ENCODE measurements around the gene WIZ. TPM values are rescaled to one million over a fixed set of nuclear protein-coding genes. Genes with fewer than 3 reads are reported as not detected.

WIZ gene
- total RNA-seq, 1 experiment from 2014 or later = 4.2 TPM

GRCh38 chr19:15467734-15468214 lies 18.0 kb upstream of the WIZ start:
- DNase-seq (ENCODE audit: low read depth) = no peak

- DNase-seq (ENCODE audit: low read depth) = peak; percentile 76
These were observed 17.3 kb upstream of the WIZ start for GRCh38 chr19:15466851-15467733.

GRCh38 chr19:15464394-15465385 lies 14.9 kb upstream of the WIZ start, which contains the start of gene RASAL3:
Gene RASAL3, minus strand, starts transcription at chr19:15464544. Its CDS starts 186 bp downstream, at chr19:15464358.
- no peak for DNase-seq (ENCODE audit: low read depth)

GRCh38 chr19:15463861-15464371 lies 14.2 kb upstream of the WIZ start:
- DNase-seq (ENCODE audit: low read depth) = no peak

- no peak for DNase-seq (ENCODE audit: low read depth)
These were observed 11.9 kb upstream of the WIZ start for GRCh38 chr19:15461694-15462093.

- DNase-seq (ENCODE audit: low read depth) = no peak
These were observed 8.1 kb upstream of the WIZ start for GRCh38 chr19:15457701-15458484.

GRCh38 chr19:15456871-15457700 lies 7.3 kb upstream of the WIZ start:
- no peak for DNase-seq (ENCODE audit: low read depth)

GRCh38 chr19:15456441-15456840 lies 6.7 kb upstream of the WIZ start:
- DNase-seq (ENCODE audit: low read depth) = no peak

GRCh38 chr19:15455996-15456395 lies 6.2 kb upstream of the WIZ start:
- no peak for DNase-seq (ENCODE audit: low read depth)

GRCh38 chr19:15453906-15454860 lies 4.4 kb upstream of the WIZ start:
- no peak for DNase-seq (ENCODE audit: low read depth)

GRCh38 chr19:15453091-15453578 lies 3.4 kb upstream of the WIZ start:
- no peak for DNase-seq (ENCODE audit: low read depth)

- peak; percentile 84 for DNase-seq (ENCODE audit: low read depth)
These were observed 2.6 kb upstream of the WIZ start for GRCh38 chr19:15452111-15453047.

GRCh38 chr19:15450528-15450890 lies 753 bp upstream of the WIZ start:
- no peak for DNase-seq (ENCODE audit: low read depth)

GRCh38 chr19:15448778-15449619 lies 757 bp downstream of the WIZ start:
- DNase-seq (ENCODE audit: low read depth) = peak; percentile 49

GRCh38 chr19:15448044-15448777 lies 1.5 kb downstream of the WIZ start:
- no peak for DNase-seq (ENCODE audit: low read depth)

GRCh38 chr19:15447057-15447456 lies 2.7 kb downstream of the WIZ start:
- DNase-seq (ENCODE audit: low read depth) = no peak
